Tibial nerve (tissue), 4 donors: ENCODE measurements around the gene PHC2. TPM values are rescaled to one million over a fixed set of nuclear protein-coding genes. Genes with fewer than 3 reads are reported as not detected.
"Not testable (repeated sequence)": the region's sequence is repeated elsewhere in the genome, so short reads cannot be mapped to it uniquely, and the experiment has no call there.

ENCODE experiments used
- DNase-seq, 2 donors: peaks; one replicate each; pipeline ENCODE4 v3.0.0-alpha.2; 2019; ENCODE audit warnings: low spot score in 2 of 2
- H3K27ac ChIP-seq, 4 donors: fragments of 200-600 bp; sonication (generic) in 3 of 4; one replicate each; pipeline ENCODE4 v1.5.1; 2017 to 2019; ENCODE audit warnings: mild to moderate bottlenecking in 1 of 4
- H3K27me3 ChIP-seq, 2 donors: fragments of 200-600 bp; sonication (generic) in 1 of 2; one replicate each; pipeline versions ENCODE4 v1.5.1 to v1.6.0; 2017 to 2019
- H3K36me3 ChIP-seq, 3 donors: fragments of 200-600 bp; sonication (generic); one replicate each; pipeline ENCODE4 v1.5.1; 2018 to 2019
- H3K4me1 ChIP-seq, 4 donors: fragments of 200-600 bp; sonication (generic) in 3 of 4; one replicate each; pipeline ENCODE4 v1.5.1; 2017 to 2019
- H3K4me3 ChIP-seq, 4 donors: fragments of 200-600 bp; sonication (generic) in 3 of 4; one replicate each; pipeline ENCODE4 v1.5.1; 2017 to 2019; ENCODE audit warnings: mild to moderate bottlenecking in 1 of 4, moderate library complexity in 1 of 4
- H3K9me3 ChIP-seq, 4 donors: fragments of 200-600 bp; sonication (generic) in 3 of 4; one replicate each; pipeline ENCODE4 v1.5.1; 2017 to 2019
- CTCF ChIP-seq, 5 experiments: fragments of 200-600 bp in 3 of 5; fragments of 450-650 bp in 2 of 5; sonication (generic) in 3 of 5; IDR thresholded peaks; one replicate each; pipeline ENCODE4 v1.5.1; 2016 to 2019; ENCODE audit warnings: antibody characterized with exemption in 5 of 5, mild to moderate bottlenecking in 3 of 5, moderate library complexity in 2 of 5
- EP300 ChIP-seq, 2 donors: sonication (generic); formaldehyde crosslinking; IDR thresholded peaks; one replicate each; pipeline ENCODE4 v1.6.1; 2017; ENCODE audit warnings: antibody characterized with exemption in 2 of 2, mild to moderate bottlenecking in 1 of 2
- POLR2A ChIP-seq, 2 donors: fragments of 450-650 bp; IDR thresholded peaks; one replicate each; pipeline ENCODE4 v1.6.1; 2017; ENCODE audit warnings: antibody characterized with exemption in 2 of 2, mild to moderate bottlenecking in 2 of 2, moderate library complexity in 2 of 2
- WGBS, 2 donors: methylation state at CpG; one replicate each; pipeline ENCODE4 v1.1.5; 2018; 5-methylcytosine and 5-hydroxymethylcytosine counted together
- total RNA-seq, 4 donors: library from RNA; depleted of rRNA; stranded (reverse); fragments of >200 nt; gene quantifications; one replicate each; pipeline ENCODE4 v1.1.0, GENCODE V29; 2016

The PHC2 gene
- total RNA-seq, 4 donors from 2014 or later: 152 to 458 (median 204) TPM

GRCh38 chr1:33310702-33311101, 120.2 kb downstream of the PHC2 start:
- DNase-seq: no peak
- H3K4me1 ChIP-seq: peaks cover 0 to 17% (median 4%) of the 10 kb centered on the region in 4 donors
- 82 to 87% methylated on average over 5 to 7 of the region's 8 CpGs for WGBS, 2 donors
- H3K27ac ChIP-seq: no peak overlapping the region
- H3K9me3 ChIP-seq: no peaks in the 10 kb centered on the region
- TF ChIP-seq CTCF (IDR thresholded peaks at IDR 0.05): no peak
- no peak for TF ChIP-seq POLR2A (IDR thresholded peaks at IDR 0.05)
- TF ChIP-seq EP300 (IDR thresholded peaks at IDR 0.05): no peak
- H3K4me3 ChIP-seq: no peak overlapping the region
- no peaks in the 10 kb centered on the region for H3K27me3 ChIP-seq
- H3K36me3 ChIP-seq: no peaks in the 10 kb centered on the region

GRCh38 chr1:33309351-33309750, 121.5 kb downstream of the PHC2 start:
- 96 to 98% methylated on average over 17 to 19 of the region's 32 CpGs for WGBS, 2 donors

GRCh38 chr1:33307494-33307864, 123.4 kb downstream of the PHC2 start:
- H3K4me1 ChIP-seq: peaks cover 0 to 14% (median 4%) of the 10 kb centered on the region in 4 donors
- no peak overlapping the region for H3K4me3 ChIP-seq
- H3K27ac ChIP-seq: no peak overlapping the region
- no peaks in the 10 kb centered on the region for H3K36me3 ChIP-seq
- DNase-seq: no peak
- no peaks in the 10 kb centered on the region for H3K27me3 ChIP-seq
- no peaks in the 10 kb centered on the region for H3K9me3 ChIP-seq
- TF ChIP-seq CTCF (IDR thresholded peaks at IDR 0.05) (no peak), EP300 (IDR thresholded peaks at IDR 0.05) (no peak), POLR2A (IDR thresholded peaks at IDR 0.05) (no peak)
- 94 to 95% methylated on average over 2 to 3 of the region's 5 CpGs for WGBS, 2 donors

More at GRCh38 chr1:33309351-33309750, 121.5 kb downstream of the PHC2 start:
- peaks cover 0 to 14% (median 4%) of the 10 kb centered on the region in 4 donors for H3K4me1 ChIP-seq
- not testable (repeated sequence) for H3K27me3 ChIP-seq, H3K9me3 ChIP-seq, H3K27ac ChIP-seq, H3K36me3 ChIP-seq, H3K4me3 ChIP-seq, DNase-seq

GRCh38 chr1:33306653-33307493, 124.0 kb downstream of the PHC2 start:
- H3K9me3 ChIP-seq: no peaks in the 10 kb centered on the region
- no peak for DNase-seq
- peak overlapping the region in 1 of 4 donors; percentile 3 for H3K27ac ChIP-seq
- no peaks in the 10 kb centered on the region for H3K27me3 ChIP-seq
- no peak for TF ChIP-seq EP300 (IDR thresholded peaks at IDR 0.05)
- no peak for TF ChIP-seq POLR2A (IDR thresholded peaks at IDR 0.05)
- TF ChIP-seq CTCF (IDR thresholded peaks at IDR 0.05): no peak
- peaks cover 0 to 19% (median 5%) of the 10 kb centered on the region in 4 donors for H3K4me1 ChIP-seq
- no peaks in the 10 kb centered on the region for H3K36me3 ChIP-seq
- WGBS, 2 donors: 24 to 29% methylated on average over 58 to 68 of the region's 113 CpGs
- peak overlapping the region; percentile 18 to 49 (median 36) for H3K4me3 ChIP-seq

- DNase-seq: no peak
- H3K4me3 ChIP-seq: peak overlapping the region; percentile 18 to 49 (median 36)
- no peaks in the 10 kb centered on the region for H3K36me3 ChIP-seq
- 42 to 51% methylated on average over 19 to 20 of the region's 20 CpGs for WGBS, 2 donors
- no peaks in the 10 kb centered on the region for H3K27me3 ChIP-seq
- H3K4me1 ChIP-seq: peaks cover under 1 to 27% (median 13%) of the 10 kb centered on the region in 4 donors
- H3K27ac ChIP-seq: peak overlapping the region in 1 of 4 donors; percentile 3
- H3K9me3 ChIP-seq: no peaks in the 10 kb centered on the region
- TF ChIP-seq EP300 (IDR thresholded peaks at IDR 0.05) (no peak), CTCF (IDR thresholded peaks at IDR 0.05) (no peak), POLR2A (IDR thresholded peaks at IDR 0.05) (no peak)
These were observed 124.9 kb downstream of the PHC2 start for GRCh38 chr1:33305816-33306652.
